Measurements from ENCODE around the gene SERTAD2. TPM values are rescaled to one million over a fixed set of nuclear protein-coding genes. Genes with fewer than 3 reads are reported as not detected.

Gene SERTAD2
- total RNA-seq, 1 donor from 2014 or later, result 9.8 TPM

GRCh38 chr2:64587561-64587960 lies 66.2 kb downstream of the SERTAD2 start:
- H3K4me1 Mint-ChIP-seq (ENCODE audit: unreplicated experiment), result peaks cover 19% of the 10 kb centered on the region
- no peak for DNase-seq (ENCODE audit: low spot score)
- no peaks in the 10 kb centered on the region for H3K36me3 Mint-ChIP-seq (ENCODE audit: low read depth, unreplicated experiment)
- TF ChIP-seq CTCF (IDR thresholded peaks at IDR 0.05; ENCODE audit: unreplicated experiment), result no peak
- H3K27me3 Mint-ChIP-seq (ENCODE audit: unreplicated experiment), result peaks cover 3% of the 10 kb centered on the region
- no peak overlapping the region for H3K4me3 Mint-ChIP-seq (ENCODE audit: unreplicated experiment)
- no peaks in the 10 kb centered on the region for H3K9me3 Mint-ChIP-seq (ENCODE audit: unreplicated experiment)
- no peak overlapping the region for H3K27ac Mint-ChIP-seq (ENCODE audit: unreplicated experiment)

- H3K9me3 Mint-ChIP-seq (ENCODE audit: unreplicated experiment), result no peaks in the 10 kb centered on the region
- peaks cover 19% of the 10 kb centered on the region for H3K4me1 Mint-ChIP-seq (ENCODE audit: unreplicated experiment)
- peak; percentile 30 for TF ChIP-seq CTCF (IDR thresholded peaks at IDR 0.05; ENCODE audit: unreplicated experiment)
- DNase-seq (ENCODE audit: low spot score), result no peak
- no peak overlapping the region for H3K4me3 Mint-ChIP-seq (ENCODE audit: unreplicated experiment)
- H3K27ac Mint-ChIP-seq (ENCODE audit: unreplicated experiment), result peak overlapping the region; percentile 65
- H3K27me3 Mint-ChIP-seq (ENCODE audit: unreplicated experiment), result peaks cover 3% of the 10 kb centered on the region
- no peaks in the 10 kb centered on the region for H3K36me3 Mint-ChIP-seq (ENCODE audit: low read depth, unreplicated experiment)
Observed at GRCh38 chr2:64586883-64587481, 66.7 kb downstream of the SERTAD2 start.

- Mint-ChIP-seq H3K4me3 (ENCODE audit: unreplicated experiment) (no peak overlapping the region), H3K9me3 (ENCODE audit: unreplicated experiment) (no peaks in the 10 kb centered on the region), H3K27me3 (ENCODE audit: unreplicated experiment) (peaks cover 3% of the 10 kb centered on the region), H3K36me3 (ENCODE audit: low read depth, unreplicated experiment) (no peaks in the 10 kb centered on the region), H3K27ac (ENCODE audit: unreplicated experiment) (peak overlapping the region; percentile 65), H3K4me1 (ENCODE audit: unreplicated experiment) (peaks cover 14% of the 10 kb centered on the region)
- TF ChIP-seq CTCF (IDR thresholded peaks at IDR 0.05; ENCODE audit: unreplicated experiment), result no peak
- no peak for DNase-seq (ENCODE audit: low spot score)
Observed at GRCh38 chr2:64586054-64586453, 67.7 kb downstream of the SERTAD2 start.

- Mint-ChIP-seq H3K27me3 (ENCODE audit: unreplicated experiment) (no peaks in the 10 kb centered on the region), H3K36me3 (ENCODE audit: low read depth, unreplicated experiment) (no peaks in the 10 kb centered on the region), H3K4me3 (ENCODE audit: unreplicated experiment) (no peak overlapping the region), H3K9me3 (ENCODE audit: unreplicated experiment) (no peaks in the 10 kb centered on the region), H3K27ac (ENCODE audit: unreplicated experiment) (no peak overlapping the region), H3K4me1 (ENCODE audit: unreplicated experiment) (peaks cover 12% of the 10 kb centered on the region)
- no peak for TF ChIP-seq CTCF (IDR thresholded peaks at IDR 0.05; ENCODE audit: unreplicated experiment)
- DNase-seq (ENCODE audit: low spot score), result no peak
Observed at GRCh38 chr2:64582774-64583340, 70.9 kb downstream of the SERTAD2 start.

GRCh38 chr2:64581777-64582539 lies 71.8 kb downstream of the SERTAD2 start:
- DNase-seq (ENCODE audit: low spot score), result no peak
- H3K36me3 Mint-ChIP-seq (ENCODE audit: low read depth, unreplicated experiment), result no peaks in the 10 kb centered on the region
- H3K27me3 Mint-ChIP-seq (ENCODE audit: unreplicated experiment), result no peaks in the 10 kb centered on the region
- no peak overlapping the region for H3K27ac Mint-ChIP-seq (ENCODE audit: unreplicated experiment)
- no peak overlapping the region for H3K4me3 Mint-ChIP-seq (ENCODE audit: unreplicated experiment)
- peaks cover 10% of the 10 kb centered on the region for H3K4me1 Mint-ChIP-seq (ENCODE audit: unreplicated experiment)
- H3K9me3 Mint-ChIP-seq (ENCODE audit: unreplicated experiment), result no peaks in the 10 kb centered on the region
- TF ChIP-seq CTCF (IDR thresholded peaks at IDR 0.05; ENCODE audit: unreplicated experiment), result no peak

Data from endothelial cell (in vitro differentiated cells).